Breast epithelium (tissue), 3 donors: ENCODE results near the gene ITPR1.

ENCODE experiments used
- POLR2A ChIP-seq: fragments of 450-650 bp; IDR thresholded peaks from one replicate; pipeline ENCODE4 v1.6.1; 2016; ENCODE audit warnings: antibody characterized with exemption, mild to moderate bottlenecking, moderate library complexity
- POLR2AphosphoS5 ChIP-seq, 3 donors: sonication (generic); formaldehyde crosslinking; IDR thresholded peaks; one replicate each; pipeline ENCODE4 v1.6.1; 2017; ENCODE audit warnings: antibody characterized with exemption in 3 of 3
- TF ChIP-seq, protein P1 (sequence below), 3 donors: fragments of 450-650 bp; IDR thresholded peaks; one replicate each; pipeline ENCODE4 v1.5.1; 2016 to 2017; ENCODE audit warnings: antibody characterized with exemption in 3 of 3, mild to moderate bottlenecking in 3 of 3, moderate library complexity in 3 of 3

DNA sequence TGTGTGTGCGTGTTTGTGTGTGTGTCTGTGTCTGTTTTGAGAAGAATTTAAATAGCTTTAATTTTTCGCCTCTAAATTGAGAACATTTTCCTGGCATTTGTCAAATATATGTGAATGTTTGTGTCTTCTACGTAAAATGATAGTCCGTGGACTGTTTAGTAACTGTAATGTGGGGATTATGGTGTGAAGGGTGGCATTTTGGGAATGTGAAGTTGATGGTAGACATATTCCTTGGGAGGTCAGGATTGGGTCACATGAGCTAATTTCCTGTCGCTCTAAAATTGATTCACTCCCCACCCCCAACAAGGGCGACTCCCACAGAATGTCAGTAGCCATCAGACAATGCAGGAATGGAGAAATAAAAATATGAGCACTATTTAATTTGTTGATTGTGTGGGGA, 107.3 kb downstream of the ITPR1 start:
- TF ChIP-seq, protein P1, sequence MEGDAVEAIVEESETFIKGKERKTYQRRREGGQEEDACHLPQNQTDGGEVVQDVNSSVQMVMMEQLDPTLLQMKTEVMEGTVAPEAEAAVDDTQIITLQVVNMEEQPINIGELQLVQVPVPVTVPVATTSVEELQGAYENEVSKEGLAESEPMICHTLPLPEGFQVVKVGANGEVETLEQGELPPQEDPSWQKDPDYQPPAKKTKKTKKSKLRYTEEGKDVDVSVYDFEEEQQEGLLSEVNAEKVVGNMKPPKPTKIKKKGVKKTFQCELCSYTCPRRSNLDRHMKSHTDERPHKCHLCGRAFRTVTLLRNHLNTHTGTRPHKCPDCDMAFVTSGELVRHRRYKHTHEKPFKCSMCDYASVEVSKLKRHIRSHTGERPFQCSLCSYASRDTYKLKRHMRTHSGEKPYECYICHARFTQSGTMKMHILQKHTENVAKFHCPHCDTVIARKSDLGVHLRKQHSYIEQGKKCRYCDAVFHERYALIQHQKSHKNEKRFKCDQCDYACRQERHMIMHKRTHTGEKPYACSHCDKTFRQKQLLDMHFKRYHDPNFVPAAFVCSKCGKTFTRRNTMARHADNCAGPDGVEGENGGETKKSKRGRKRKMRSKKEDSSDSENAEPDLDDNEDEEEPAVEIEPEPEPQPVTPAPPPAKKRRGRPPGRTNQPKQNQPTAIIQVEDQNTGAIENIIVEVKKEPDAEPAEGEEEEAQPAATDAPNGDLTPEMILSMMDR (IDR thresholded peaks at IDR 0.05), result no peak
- no peak for TF ChIP-seq POLR2A
- no peak for TF ChIP-seq POLR2AphosphoS5 (IDR thresholded peaks at IDR 0.05)
